Stimulated activated CD8-positive, alpha-beta memory T cell treated with anti-CD3 and anti-CD28 coated beads, Interleukin-12 subunit alpha, Interleukin-12 subunit beta, amount 100 ng/mL, for 4 hours (primary cell): ENCODE measurements around the gene CARD18.
"Not testable (repeated sequence)": the region's sequence is repeated elsewhere in the genome, so short reads cannot be mapped to it uniquely, and the experiment has no call there.

Source experiments
- DNase-seq: peaks from one replicate; pipeline ENCODE4 v3.0.0-alpha.2; 2020; ENCODE audit warnings: low read depth

CARD18 gene

DNA sequence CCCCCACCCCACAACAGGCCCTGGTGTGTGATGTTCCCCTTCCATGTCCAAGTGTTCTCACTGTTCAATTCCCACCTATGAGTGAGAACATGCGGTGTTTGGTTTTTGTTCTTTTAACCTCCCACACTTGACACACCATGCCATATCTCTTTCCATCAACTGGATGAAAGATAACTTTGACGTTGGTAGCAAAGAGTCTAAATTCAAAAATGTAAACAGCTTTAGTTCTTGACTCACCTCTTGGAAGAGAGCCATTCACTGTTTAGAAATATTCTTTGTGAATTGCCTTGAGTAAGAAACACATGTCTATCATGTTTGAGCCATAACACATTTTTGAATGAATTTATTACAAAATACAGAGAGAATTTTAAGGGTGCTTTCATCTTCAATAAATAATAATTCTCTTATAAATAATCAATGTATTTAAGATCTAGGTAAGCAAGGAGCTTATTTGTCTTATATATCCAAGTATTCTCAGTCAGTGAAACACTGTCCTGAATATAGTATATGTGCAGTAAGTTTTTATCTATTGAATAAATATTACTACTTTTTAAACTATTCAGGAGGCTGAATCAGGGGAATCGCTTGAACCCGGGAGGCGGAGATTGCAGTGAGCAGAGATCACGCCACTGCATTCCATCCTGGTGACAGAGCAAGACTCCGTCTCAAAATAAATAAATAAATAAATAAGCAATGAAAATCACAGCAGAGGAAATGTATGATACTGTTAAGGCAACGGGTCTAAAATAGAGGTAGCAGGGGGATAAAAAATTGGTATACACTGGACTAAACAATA is 6.7 kb downstream of the CARD18 start:
- DNase-seq = no peak

DNA sequence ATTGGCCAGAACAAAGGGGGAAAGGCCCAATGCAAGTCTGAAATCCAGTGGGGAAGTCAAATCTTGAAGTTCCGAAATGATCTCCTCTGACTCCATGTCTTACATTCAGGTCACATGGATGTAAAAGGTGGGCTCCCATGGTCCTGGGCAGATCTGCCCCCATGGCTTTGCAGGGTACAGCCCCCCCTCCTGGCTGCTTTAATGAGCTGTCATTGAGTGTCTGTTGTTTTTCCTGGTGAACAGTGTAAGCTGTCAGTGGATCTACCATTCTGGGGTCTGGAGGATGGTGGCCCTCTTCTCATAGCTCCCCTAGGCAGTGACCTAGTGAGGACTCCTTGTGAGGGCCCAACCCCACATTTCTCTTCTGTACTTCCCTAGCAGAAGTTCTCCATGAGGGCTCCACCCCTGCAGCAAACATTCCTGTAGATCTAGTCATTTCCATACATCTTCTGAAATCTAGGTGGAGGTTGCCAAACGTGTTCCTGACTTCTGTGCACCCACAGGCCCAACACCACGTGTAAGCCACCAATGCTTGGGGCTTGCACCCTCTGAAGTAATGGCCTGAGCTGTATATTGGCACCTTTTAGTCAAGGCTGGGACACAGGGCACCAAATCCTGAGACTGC is 9.3 kb downstream of the CARD18 start:
- DNase-seq = no peak

DNA sequence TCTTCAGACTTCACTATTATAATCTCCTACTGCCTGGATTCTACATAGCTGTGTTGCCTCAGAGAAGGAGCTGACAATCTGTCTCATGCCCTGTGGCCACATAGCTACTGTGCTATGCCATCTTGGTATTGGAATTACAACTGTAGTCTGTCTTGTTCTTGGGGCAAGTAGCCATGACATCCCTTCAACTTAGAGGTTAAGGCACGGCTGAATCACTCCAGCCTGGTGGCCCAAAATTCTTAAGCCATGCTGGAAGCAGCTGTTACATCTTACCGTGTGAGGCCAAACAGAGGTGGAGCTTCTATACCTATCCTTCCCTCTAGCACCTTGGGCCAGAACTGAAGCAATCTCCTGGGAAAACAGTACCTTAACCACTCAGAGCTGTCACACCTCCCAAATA is 14.8 kb downstream of the CARD18 start:
- no peak for DNase-seq

GRCh38 chr11:105111145-105111944 is 28.2 kb downstream of the CARD18 start:
- DNase-seq = no peak

DNA sequence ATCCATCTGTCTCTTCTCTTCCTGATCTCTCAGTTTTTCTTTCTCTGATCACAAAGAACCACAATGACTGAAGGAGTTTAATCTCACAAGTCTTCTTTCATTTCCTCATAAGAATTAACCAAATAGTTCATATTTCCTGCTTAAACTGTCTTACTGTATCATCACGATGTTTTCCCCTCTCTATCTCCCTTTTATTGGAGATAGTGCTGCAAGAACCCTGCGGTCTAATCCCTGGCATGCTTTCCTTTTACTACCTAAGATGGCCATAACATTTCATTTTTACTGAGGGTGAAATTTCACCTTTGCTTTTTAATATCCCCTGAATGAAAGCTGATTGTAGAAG is 28.9 kb downstream of the CARD18 start:
- DNase-seq = no peak

- DNase-seq = no peak
Observed at GRCh38 chr11:105109855-105110687, 29.5 kb downstream of the CARD18 start.

DNA sequence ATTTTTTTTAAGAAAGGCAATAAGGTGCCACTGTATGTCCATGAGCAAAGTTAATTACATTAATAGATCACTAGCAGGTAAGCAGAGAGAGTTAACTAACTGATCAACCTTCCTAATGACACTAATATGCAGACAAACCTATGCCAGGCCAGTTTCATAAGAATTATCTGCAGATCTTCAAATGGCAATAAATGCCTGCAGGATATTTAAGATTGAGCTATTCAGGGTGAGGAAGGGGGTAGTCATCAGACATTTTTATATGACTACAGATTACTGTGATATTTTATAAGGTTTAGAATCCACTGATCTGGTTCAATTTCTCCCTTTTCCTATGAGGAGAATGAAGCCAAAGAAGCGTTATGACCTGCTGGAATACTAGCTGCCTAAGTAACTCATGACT is 30.2 kb downstream of the CARD18 start:
- DNase-seq = no peak

GRCh38 chr11:105108247-105108646 is 31.3 kb downstream of the CARD18 start:
- no peak for DNase-seq

DNA sequence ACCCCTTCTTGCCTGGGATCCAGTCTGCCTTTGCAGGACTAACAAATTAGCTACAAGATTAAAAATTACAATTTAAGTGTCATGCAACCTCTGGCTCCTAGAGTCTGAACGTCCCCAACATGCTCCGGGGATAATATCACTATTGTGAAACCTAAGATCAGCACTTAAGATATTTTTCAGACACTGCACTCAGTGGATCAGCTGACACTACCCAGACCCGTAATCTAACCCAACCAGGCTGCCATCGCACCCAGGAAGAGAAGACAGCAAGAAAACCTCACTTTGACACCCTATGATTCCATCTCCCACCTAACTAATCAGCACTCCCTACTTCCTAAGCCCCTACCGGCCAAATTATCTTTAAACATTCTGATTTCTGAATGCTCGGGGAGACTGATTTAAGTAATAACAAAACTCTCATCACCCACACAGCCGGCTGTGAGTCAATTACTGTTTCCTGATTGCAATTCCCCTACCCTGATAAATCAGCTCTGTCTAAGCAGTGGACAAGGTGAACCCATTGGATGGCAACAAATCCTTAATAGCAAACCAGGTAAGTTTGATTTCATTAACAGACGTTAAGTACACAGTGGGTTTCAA is 32.2 kb downstream of the CARD18 start:
- not testable (repeated sequence) for DNase-seq

GRCh38 chr11:105106140-105106539 is 33.4 kb downstream of the CARD18 start:
- DNase-seq = no peak

DNA sequence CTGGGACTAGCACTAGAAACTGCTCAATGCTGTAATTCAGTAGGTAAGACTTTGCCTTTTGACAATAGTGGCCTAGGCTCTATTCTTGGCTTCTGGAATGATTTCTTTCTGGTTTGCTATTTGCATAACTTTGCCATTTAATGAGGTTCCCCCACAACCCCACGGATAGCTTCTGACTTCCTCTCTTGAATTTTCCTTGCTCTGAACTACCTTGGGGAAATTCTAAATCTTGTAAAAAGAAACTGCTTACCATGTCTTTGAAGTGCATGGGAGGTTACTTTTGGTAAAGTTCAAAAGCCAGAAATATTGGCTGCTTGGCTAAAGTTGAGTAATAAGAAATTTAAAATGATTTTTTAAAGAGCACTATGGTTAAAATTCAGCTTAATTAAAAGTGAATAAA is 35.3 kb downstream of the CARD18 start:
- DNase-seq = no peak

DNA sequence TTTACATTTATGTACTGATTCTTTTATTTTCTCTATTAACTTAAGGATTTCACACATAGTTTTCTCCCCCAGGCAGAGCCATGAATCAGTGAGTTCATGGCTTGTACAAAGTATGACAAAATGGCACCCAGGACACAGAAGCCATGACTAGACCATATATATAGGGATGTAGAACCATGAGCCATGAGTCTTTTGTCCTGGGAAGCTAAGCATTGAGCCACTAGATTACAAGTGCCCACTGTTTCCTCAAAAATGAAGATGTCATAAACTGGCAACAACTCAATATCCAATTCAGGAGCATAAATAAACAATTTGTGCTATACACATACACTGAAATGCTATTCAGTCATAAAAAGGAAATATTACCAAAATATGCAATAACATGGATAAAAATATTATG is 36.2 kb downstream of the CARD18 start:
- DNase-seq = no peak

DNA sequence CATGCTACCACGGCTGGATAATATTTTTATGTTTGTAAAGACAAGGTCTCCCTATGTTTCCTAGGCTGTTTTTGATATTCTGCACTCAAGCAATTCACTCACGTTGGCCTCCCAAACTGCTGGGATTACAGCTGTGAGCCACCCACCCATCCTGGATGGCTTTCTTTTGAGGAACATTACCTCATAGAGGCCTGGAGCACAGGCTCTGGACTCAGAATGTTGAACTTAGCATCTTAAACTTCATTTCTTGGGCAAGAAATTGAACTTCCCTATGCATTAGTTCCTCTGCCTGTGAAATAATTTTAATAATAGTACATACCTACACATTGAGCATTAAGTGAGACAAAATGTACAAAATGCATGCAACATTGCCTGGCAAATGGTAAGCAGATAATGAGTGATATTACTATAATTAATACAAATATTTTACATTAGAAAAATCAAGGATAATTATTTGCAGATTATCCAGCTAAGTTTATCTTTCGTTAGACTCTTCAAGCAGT is 37.4 kb downstream of the CARD18 start:
- DNase-seq = not testable (repeated sequence)

- DNase-seq = no peak
Observed at GRCh38 chr11:105100981-105101630, 38.5 kb downstream of the CARD18 start.

DNA sequence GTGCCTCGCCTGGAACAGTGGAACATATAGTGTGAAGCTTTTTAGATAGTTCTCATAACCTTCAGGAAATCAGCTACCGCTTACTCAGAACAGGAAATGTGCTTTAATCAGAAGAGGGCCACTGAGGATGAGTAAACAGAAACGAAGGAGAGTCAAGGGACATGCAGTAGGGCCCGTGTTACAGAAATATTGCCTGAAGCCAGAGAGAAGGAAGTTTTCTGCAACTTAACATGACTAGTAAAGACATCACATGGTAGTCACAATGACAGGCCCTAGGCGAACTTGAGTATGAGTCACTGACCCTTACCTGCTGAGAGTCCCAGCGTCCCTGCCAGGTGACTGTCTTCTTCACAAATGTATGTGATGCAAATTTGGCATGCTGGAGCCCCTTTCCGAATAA is 39.4 kb downstream of the CARD18 start:
- DNase-seq = no peak

DNA sequence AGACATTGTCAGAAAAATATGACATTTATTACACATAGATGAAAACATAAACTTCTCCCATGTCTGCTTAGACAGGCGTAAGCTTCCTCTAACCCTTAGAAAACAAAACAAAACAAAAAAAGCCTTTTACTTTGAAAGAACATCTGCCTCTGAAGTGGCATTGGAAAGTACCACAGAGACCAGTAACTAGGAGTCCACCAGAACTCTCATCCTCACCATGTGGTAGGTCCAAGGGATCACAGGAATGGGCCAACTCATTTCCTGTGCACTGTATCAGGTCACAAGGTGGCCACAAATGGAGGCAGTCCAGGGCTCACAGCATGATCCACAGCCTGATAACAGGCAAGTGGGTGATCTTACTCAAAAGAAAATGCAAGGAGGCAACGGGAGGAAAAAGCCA is 40.0 kb downstream of the CARD18 start:
- DNase-seq = not testable (repeated sequence)

- no peak for DNase-seq
Observed at GRCh38 chr11:105092256-105093239, 47.0 kb downstream of the CARD18 start.
